Measurements from ENCODE around the gene ETV3. TPM values are rescaled to one million over a fixed set of nuclear protein-coding genes. Genes with fewer than 3 reads are reported as not detected.

Gene ETV3
- total RNA-seq, 1 experiment from 2014 or later = 26.2 TPM

DNA sequence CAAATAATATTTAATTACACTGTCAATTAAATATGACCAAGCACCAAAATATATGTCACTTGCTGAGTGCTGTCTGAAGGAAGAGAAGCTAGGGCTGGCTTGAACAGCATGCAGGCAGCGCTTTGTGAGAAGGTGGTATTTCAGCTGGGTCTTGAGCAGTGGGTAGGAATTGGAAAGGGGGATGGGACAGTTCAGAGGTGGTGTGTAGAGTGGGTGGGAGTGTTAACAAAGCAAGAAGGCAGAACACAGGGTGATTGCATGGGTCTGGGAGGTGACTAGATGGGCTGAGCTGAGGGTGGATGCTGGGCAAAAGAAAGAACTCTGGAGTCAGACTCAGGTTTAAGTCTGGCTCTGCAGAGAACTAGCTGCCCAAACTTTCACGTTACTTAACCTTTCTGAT, 14.3 kb upstream of the ETV3 start:
- POLR2A ChIA-PET (ENCODE audit: unreplicated experiment) = no interaction called here
- CTCF ChIA-PET = no interaction called here
- BruUV-seq (replicated peaks) = no TSS peak
- no peaks in the 10 kb centered on the region for H3K79me2 ChIP-seq (ENCODE audit: low read depth)
- no peak overlapping the region for H2AFZ ChIP-seq
- intact Hi-C loops (cut with micrococcal nuclease; ENCODE audit: unreplicated experiment) = loop anchor here (10.0 kb wide), 1 partner anchor 228 kb away; the partner anchor contains the start of gene LRRC71
- H3K4me2 ChIP-seq = no peak overlapping the region
- TF ChIP-seq, protein P1, sequence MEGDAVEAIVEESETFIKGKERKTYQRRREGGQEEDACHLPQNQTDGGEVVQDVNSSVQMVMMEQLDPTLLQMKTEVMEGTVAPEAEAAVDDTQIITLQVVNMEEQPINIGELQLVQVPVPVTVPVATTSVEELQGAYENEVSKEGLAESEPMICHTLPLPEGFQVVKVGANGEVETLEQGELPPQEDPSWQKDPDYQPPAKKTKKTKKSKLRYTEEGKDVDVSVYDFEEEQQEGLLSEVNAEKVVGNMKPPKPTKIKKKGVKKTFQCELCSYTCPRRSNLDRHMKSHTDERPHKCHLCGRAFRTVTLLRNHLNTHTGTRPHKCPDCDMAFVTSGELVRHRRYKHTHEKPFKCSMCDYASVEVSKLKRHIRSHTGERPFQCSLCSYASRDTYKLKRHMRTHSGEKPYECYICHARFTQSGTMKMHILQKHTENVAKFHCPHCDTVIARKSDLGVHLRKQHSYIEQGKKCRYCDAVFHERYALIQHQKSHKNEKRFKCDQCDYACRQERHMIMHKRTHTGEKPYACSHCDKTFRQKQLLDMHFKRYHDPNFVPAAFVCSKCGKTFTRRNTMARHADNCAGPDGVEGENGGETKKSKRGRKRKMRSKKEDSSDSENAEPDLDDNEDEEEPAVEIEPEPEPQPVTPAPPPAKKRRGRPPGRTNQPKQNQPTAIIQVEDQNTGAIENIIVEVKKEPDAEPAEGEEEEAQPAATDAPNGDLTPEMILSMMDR (conservative IDR thresholded peaks at IDR 0.05) = no peak
- TF ChIP-seq EZH2 (IDR thresholded peaks at IDR 0.05; ENCODE audit: low read depth) = no peak
- no peak for DNase-seq
- no peaks in the 10 kb centered on the region for H4K20me1 ChIP-seq (ENCODE audit: insufficient read depth)
- no peaks in the 10 kb centered on the region for H3K9me3 ChIP-seq (ENCODE audit: insufficient read depth, low read depth)
- H3F3A ChIP-seq (ENCODE audit: insufficient read depth, low read depth) = peaks cover 13% of the 10 kb centered on the region; the same call in 1 of the 2 replicates
- H3K27ac ChIP-seq = no peak overlapping the region
- H3K4me3 ChIP-seq = no peak overlapping the region
- H3K9me2 ChIP-seq (ENCODE audit: insufficient read depth) = no peaks in the 10 kb centered on the region
- peaks cover 46% of the 10 kb centered on the region for H3K4me1 ChIP-seq (replicated peaks; ENCODE audit: insufficient read depth)
- H3K27me3 ChIP-seq (ENCODE audit: insufficient read depth, low read depth) = no peaks in the 10 kb centered on the region
- H3K36me3 ChIP-seq (ENCODE audit: low read depth) = no peaks in the 10 kb centered on the region

DNA sequence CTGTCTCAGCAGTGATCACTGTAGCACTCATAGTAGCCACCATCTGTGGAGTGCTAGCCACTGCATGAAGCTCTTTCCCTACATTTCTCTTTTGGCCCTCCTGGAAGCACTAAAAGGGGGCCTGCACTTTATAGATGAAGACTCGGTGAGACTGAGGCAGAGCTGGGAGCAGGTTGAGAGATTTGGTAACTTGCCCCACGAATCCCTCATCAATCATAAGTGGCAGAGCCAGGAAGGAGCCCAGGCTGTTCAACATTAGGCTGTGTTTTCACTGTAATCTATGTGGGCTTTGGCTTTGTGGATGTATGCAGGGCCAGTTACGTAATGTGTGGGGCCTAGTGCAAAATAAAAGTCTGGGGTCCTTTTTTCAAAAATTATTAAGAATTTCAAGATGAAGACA, 13.3 kb upstream of the ETV3 start:
- Histone ChIP-seq H4K20me1 (ENCODE audit: insufficient read depth) (no peaks in the 10 kb centered on the region), H3F3A (ENCODE audit: insufficient read depth, low read depth) (peaks cover 15% of the 10 kb centered on the region; the same call in 1 of the 2 replicates), H3K9me3 (ENCODE audit: insufficient read depth, low read depth) (no peaks in the 10 kb centered on the region), H3K9me2 (ENCODE audit: insufficient read depth) (no peaks in the 10 kb centered on the region), H3K27me3 (ENCODE audit: insufficient read depth, low read depth) (no peaks in the 10 kb centered on the region), H3K36me3 (ENCODE audit: low read depth) (no peaks in the 10 kb centered on the region), H3K79me2 (ENCODE audit: low read depth) (no peaks in the 10 kb centered on the region), H3K4me1 (replicated peaks; ENCODE audit: insufficient read depth) (peaks cover 56% of the 10 kb centered on the region), H3K4me3 (no peak overlapping the region), H3K4me2 (no peak overlapping the region), H3K27ac (no peak overlapping the region), H2AFZ (no peak overlapping the region)
- BruUV-seq (replicated peaks) = no TSS peak
- ChIA-PET POLR2A (ENCODE audit: unreplicated experiment) (no interaction called here), CTCF (interaction anchor here (0.7 kb wide), 1 partner anchor 61 kb away, joined by 3 read pairs; no protein-coding TSS in a partner anchor)
- TF ChIP-seq EZH2 (IDR thresholded peaks at IDR 0.05; ENCODE audit: low read depth) = no peak
- TF ChIP-seq, protein P1 (conservative IDR thresholded peaks at IDR 0.05) = no peak
- DNase-seq = no peak
- intact Hi-C loops (cut with micrococcal nuclease; ENCODE audit: unreplicated experiment) = loop anchor here (10.0 kb wide), 1 partner anchor 227 kb away; the partner anchor contains the start of gene LRRC71

DNA sequence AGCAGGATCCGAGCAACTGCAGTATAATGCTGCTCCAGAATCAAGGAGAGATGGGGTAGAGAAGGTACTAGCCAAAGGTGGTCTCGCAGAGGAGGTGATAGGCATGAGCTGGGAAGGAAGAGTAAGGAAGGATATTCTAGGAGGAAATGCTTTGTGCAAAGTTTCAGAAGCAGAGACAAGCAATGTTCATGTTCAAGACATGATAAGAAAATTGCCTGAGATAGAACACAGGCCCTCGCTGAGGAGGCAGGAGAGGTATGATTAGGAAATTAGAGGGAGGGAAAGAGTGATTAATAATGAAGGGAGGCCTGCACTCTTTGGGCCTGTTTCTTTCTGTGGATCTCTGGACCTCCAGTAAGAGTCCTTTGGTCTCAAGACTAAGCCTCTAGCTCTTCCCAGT, 12.9 kb upstream of the ETV3 start:
- no peak overlapping the region for H3K27ac ChIP-seq
- H4K20me1 ChIP-seq (ENCODE audit: insufficient read depth) = no peaks in the 10 kb centered on the region
- ChIA-PET POLR2A (ENCODE audit: unreplicated experiment) (no interaction called here), CTCF (interaction anchor here (0.7 kb wide), 1 partner anchor 61 kb away, joined by 3 read pairs; no protein-coding TSS in a partner anchor)
- no peaks in the 10 kb centered on the region for H3K36me3 ChIP-seq (ENCODE audit: low read depth)
- no TSS peak for BruUV-seq (replicated peaks)
- H3K4me1 ChIP-seq (replicated peaks; ENCODE audit: insufficient read depth) = peaks cover 58% of the 10 kb centered on the region
- H3F3A ChIP-seq (ENCODE audit: insufficient read depth, low read depth) = peaks cover 12% of the 10 kb centered on the region; the same call in 1 of the 2 replicates
- no peaks in the 10 kb centered on the region for H3K9me2 ChIP-seq (ENCODE audit: insufficient read depth)
- H3K27me3 ChIP-seq (ENCODE audit: insufficient read depth, low read depth) = no peaks in the 10 kb centered on the region
- DNase-seq = no peak
- no peaks in the 10 kb centered on the region for H3K9me3 ChIP-seq (ENCODE audit: insufficient read depth, low read depth)
- H3K4me2 ChIP-seq = no peak overlapping the region
- H2AFZ ChIP-seq = no peak overlapping the region
- intact Hi-C loops (cut with micrococcal nuclease; ENCODE audit: unreplicated experiment) = loop anchor here (10.0 kb wide), 1 partner anchor 226 kb away; the partner anchor contains the start of gene LRRC71
- H3K4me3 ChIP-seq = no peak overlapping the region
- no peak for TF ChIP-seq EZH2 (IDR thresholded peaks at IDR 0.05; ENCODE audit: low read depth)
- TF ChIP-seq, protein P1 (conservative IDR thresholded peaks at IDR 0.05) = no peak
- no peaks in the 10 kb centered on the region for H3K79me2 ChIP-seq (ENCODE audit: low read depth)
